ENCODE results near the gene TM6SF1.

DNA sequence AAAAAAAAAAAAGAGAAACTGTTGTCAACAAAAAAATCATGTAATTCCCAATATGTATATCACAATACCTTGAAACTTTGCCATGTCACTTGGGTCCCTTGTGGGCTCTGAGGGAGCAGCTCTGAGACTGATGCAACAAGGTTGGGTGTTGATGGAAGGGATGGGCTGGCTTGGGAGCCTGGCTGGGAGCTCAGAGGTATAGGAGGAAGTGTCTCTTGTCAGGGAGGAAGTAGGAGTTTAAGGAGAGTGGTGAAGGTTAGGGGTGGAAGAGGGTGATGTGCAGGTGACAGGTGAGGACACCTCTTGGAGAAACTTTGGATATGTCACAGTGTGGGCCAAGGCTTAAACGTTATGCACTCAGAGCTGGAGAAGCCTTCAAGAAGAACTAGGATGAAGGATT lies 2.0 kb upstream of the TM6SF1 start:
- TF ChIP-seq, protein P1, sequence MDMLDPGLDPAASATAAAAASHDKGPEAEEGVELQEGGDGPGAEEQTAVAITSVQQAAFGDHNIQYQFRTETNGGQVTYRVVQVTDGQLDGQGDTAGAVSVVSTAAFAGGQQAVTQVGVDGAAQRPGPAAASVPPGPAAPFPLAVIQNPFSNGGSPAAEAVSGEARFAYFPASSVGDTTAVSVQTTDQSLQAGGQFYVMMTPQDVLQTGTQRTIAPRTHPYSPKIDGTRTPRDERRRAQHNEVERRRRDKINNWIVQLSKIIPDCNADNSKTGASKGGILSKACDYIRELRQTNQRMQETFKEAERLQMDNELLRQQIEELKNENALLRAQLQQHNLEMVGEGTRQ (IDR thresholded peaks at IDR 0.05; ENCODE audit: low read depth, low read length) = no peak
- TF ChIP-seq, protein P2, sequence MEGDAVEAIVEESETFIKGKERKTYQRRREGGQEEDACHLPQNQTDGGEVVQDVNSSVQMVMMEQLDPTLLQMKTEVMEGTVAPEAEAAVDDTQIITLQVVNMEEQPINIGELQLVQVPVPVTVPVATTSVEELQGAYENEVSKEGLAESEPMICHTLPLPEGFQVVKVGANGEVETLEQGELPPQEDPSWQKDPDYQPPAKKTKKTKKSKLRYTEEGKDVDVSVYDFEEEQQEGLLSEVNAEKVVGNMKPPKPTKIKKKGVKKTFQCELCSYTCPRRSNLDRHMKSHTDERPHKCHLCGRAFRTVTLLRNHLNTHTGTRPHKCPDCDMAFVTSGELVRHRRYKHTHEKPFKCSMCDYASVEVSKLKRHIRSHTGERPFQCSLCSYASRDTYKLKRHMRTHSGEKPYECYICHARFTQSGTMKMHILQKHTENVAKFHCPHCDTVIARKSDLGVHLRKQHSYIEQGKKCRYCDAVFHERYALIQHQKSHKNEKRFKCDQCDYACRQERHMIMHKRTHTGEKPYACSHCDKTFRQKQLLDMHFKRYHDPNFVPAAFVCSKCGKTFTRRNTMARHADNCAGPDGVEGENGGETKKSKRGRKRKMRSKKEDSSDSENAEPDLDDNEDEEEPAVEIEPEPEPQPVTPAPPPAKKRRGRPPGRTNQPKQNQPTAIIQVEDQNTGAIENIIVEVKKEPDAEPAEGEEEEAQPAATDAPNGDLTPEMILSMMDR (conservative IDR thresholded peaks at IDR 0.05; ENCODE audit: low read depth, low read length) = no peak
- TF ChIP-seq POLR2A (IDR thresholded peaks at IDR 0.05; ENCODE audit: low read depth, low read length) = no peak
- no peak for TF ChIP-seq FOS (IDR thresholded peaks at IDR 0.05; ENCODE audit: low read depth, low read length)
